Endothelial cell (in vitro differentiated cells): Measurements from ENCODE around the gene ADGRG1. TPM values are rescaled to one million over a fixed set of nuclear protein-coding genes. Genes with fewer than 3 reads are reported as not detected.

Source experiments
- DNase-seq: peaks from one replicate; pipeline ENCODE4 v3.0.0; 2021; ENCODE audit warnings: low spot score
- H3K27ac Mint-ChIP-seq: one replicate; pipeline ENCODE4 v1.8.0; 2021; ENCODE audit warnings: mixed read lengths, inconsistent platforms; ENCODE audit not compliant: unreplicated experiment
- H3K27me3 Mint-ChIP-seq: one replicate; pipeline ENCODE4 v1.8.0; 2021; ENCODE audit warnings: mild to moderate bottlenecking, moderate library complexity, mixed read lengths, inconsistent platforms; ENCODE audit not compliant: unreplicated experiment
- H3K36me3 Mint-ChIP-seq: one replicate; pipeline ENCODE4 v1.8.0; 2021; ENCODE audit warnings: mild to moderate bottlenecking, low read depth, mixed read lengths, inconsistent platforms; ENCODE audit not compliant: unreplicated experiment
- H3K4me1 Mint-ChIP-seq: one replicate; pipeline ENCODE4 v1.8.0; 2021; ENCODE audit warnings: mild to moderate bottlenecking, mixed read lengths, inconsistent platforms; ENCODE audit not compliant: unreplicated experiment
- H3K4me3 Mint-ChIP-seq: one replicate; pipeline ENCODE4 v1.8.0; 2021; ENCODE audit warnings: mild to moderate bottlenecking, mixed read lengths, inconsistent platforms; ENCODE audit not compliant: unreplicated experiment
- H3K9me3 Mint-ChIP-seq: one replicate; pipeline ENCODE4 v1.8.0; 2021; ENCODE audit warnings: mixed read lengths, inconsistent platforms; ENCODE audit not compliant: unreplicated experiment
- CTCF ChIP-seq: fragments of 200-600 bp; sonication (generic); IDR thresholded peaks from one replicate; pipeline ENCODE4 v1.5.0; 2021; ENCODE audit warnings: antibody characterized with exemption; ENCODE audit not compliant: unreplicated experiment
- total RNA-seq: library from RNA; stranded (reverse); fragmentation: NEBNext Ultra II Directional; extraction: Animal tissue kit (Norgen Biotek cat#: 25700); gene quantifications from one replicate; pipeline ENCODE4 v1.2.1, GENCODE V29; 2021; ENCODE audit not compliant: unreplicated experiment

ADGRG1 gene
- total RNA-seq, 1 donor from 2014 or later: 2.7 TPM

- Mint-ChIP-seq H3K4me1 (peaks cover 32% of the 10 kb centered on the region), H3K36me3 (no peaks in the 10 kb centered on the region), H3K4me3 (no peak overlapping the region), H3K27ac (peak overlapping the region; percentile 80), H3K27me3 (peaks cover 11% of the 10 kb centered on the region), H3K9me3 (no peaks in the 10 kb centered on the region)
- no peak for TF ChIP-seq CTCF
- no peak for DNase-seq
Measured at GRCh38 chr16:57647136-57647875, 18.9 kb downstream of the ADGRG1 start.

GRCh38 chr16:57648125-57648524 lies 19.7 kb downstream of the ADGRG1 start:
- Mint-ChIP-seq H3K4me1 (peaks cover 32% of the 10 kb centered on the region), H3K9me3 (no peaks in the 10 kb centered on the region), H3K27ac (peak overlapping the region; percentile 80), H3K27me3 (peaks cover 11% of the 10 kb centered on the region), H3K36me3 (no peaks in the 10 kb centered on the region), H3K4me3 (no peak overlapping the region)
- TF ChIP-seq CTCF: no peak
- DNase-seq: no peak

GRCh38 chr16:57648581-57649442 lies 20.4 kb downstream of the ADGRG1 start:
- no peaks in the 10 kb centered on the region for H3K9me3 Mint-ChIP-seq
- H3K27me3 Mint-ChIP-seq: peaks cover 11% of the 10 kb centered on the region
- peaks cover 32% of the 10 kb centered on the region for H3K4me1 Mint-ChIP-seq
- H3K4me3 Mint-ChIP-seq: no peak overlapping the region
- peak; percentile 92 for DNase-seq
- TF ChIP-seq CTCF: peak; percentile 100
- no peak overlapping the region for H3K27ac Mint-ChIP-seq
- no peaks in the 10 kb centered on the region for H3K36me3 Mint-ChIP-seq

- Mint-ChIP-seq H3K27me3 (peaks cover 11% of the 10 kb centered on the region), H3K4me1 (peaks cover 32% of the 10 kb centered on the region), H3K4me3 (no peak overlapping the region), H3K27ac (no peak overlapping the region), H3K36me3 (no peaks in the 10 kb centered on the region), H3K9me3 (no peaks in the 10 kb centered on the region)
- TF ChIP-seq CTCF: no peak
- no peak for DNase-seq
Measured at GRCh38 chr16:57649443-57649751, 21.0 kb downstream of the ADGRG1 start.

GRCh38 chr16:57649846-57650245 lies 21.4 kb downstream of the ADGRG1 start:
- Mint-ChIP-seq H3K27me3 (peaks cover 11% of the 10 kb centered on the region), H3K27ac (no peak overlapping the region), H3K9me3 (no peaks in the 10 kb centered on the region), H3K36me3 (no peaks in the 10 kb centered on the region), H3K4me1 (peaks cover 32% of the 10 kb centered on the region), H3K4me3 (no peak overlapping the region)
- no peak for DNase-seq
- no peak for TF ChIP-seq CTCF
